ENCODE measurements around the gene PLXNA3. TPM values are rescaled to one million over a fixed set of nuclear protein-coding genes. Genes with fewer than 3 reads are reported as not detected.

Gene PLXNA3
- total RNA-seq, 1 experiment from 2014 or later, result 36.3 TPM

GRCh38 chrX:154507673-154508383, 49.7 kb downstream of the PLXNA3 start:
- Histone ChIP-seq H3K79me2 (ENCODE audit: insufficient read depth, low read length) (no peaks in the 10 kb centered on the region), H2BK5ac (ENCODE audit: insufficient read length, low read length) (no peak overlapping the region), H3K4me2 (ENCODE audit: insufficient read depth, insufficient read length, low read length) (no peak overlapping the region), H2BK12ac (ENCODE audit: insufficient read length, low read depth, low read length) (no peak overlapping the region), H3K4ac (ENCODE audit: low read depth, low read length) (no peak overlapping the region), H2BK15ac (ENCODE audit: low read depth, low read length) (no peak overlapping the region), H2BK20ac (ENCODE audit: low read depth, low read length, poor library complexity, severe bottlenecking) (no peak overlapping the region), H4K91ac (ENCODE audit: insufficient read length, low read depth, low read length) (no peak overlapping the region), H4K20me1 (ENCODE audit: control insufficient read depth, insufficient read depth, insufficient read length) (no peaks in the 10 kb centered on the region), H3K23me2 (ENCODE audit: insufficient read length, low read depth, low read length, poor library complexity, severe bottlenecking) (no peaks in the 10 kb centered on the region), H3K56ac (ENCODE audit: insufficient read length, low read depth, low read length) (no peak overlapping the region), H3K14ac (ENCODE audit: insufficient read depth, low read length) (no peak overlapping the region), H2AFZ (ENCODE audit: low read length) (no peak overlapping the region), H3K18ac (ENCODE audit: insufficient read length, low read depth, low read length) (no peak overlapping the region), H4K5ac (ENCODE audit: insufficient read length, low read depth, low read length) (no peak overlapping the region), H3K27ac (ENCODE audit: insufficient read length, low read depth, low read length) (no peak overlapping the region), H3K79me1 (ENCODE audit: insufficient read depth, low read depth, low read length, poor library complexity, severe bottlenecking) (no peaks in the 10 kb centered on the region), H3T11ph (ENCODE audit: low read length) (no peak overlapping the region), H2AK5ac (ENCODE audit: insufficient read length, low read length) (no peak overlapping the region), H4K8ac (replicated peaks; ENCODE audit: insufficient read length, low read depth, low read length) (no peak overlapping the region), H3K23ac (ENCODE audit: insufficient read length, low read depth, low read length) (no peak overlapping the region), H3K9me3 (ENCODE audit: control insufficient read depth, low read depth, low read length) (peaks cover 15% of the 10 kb centered on the region), H3K27me3 (ENCODE audit: insufficient read depth, low read length) (no peaks in the 10 kb centered on the region), H3K9ac (ENCODE audit: extremely low read depth, insufficient read length, low read length) (no peak overlapping the region), H2BK120ac (ENCODE audit: low read depth, low read length, poor library complexity, severe bottlenecking) (no peak overlapping the region), H3K4me1 (ENCODE audit: insufficient read depth, low read length) (no peaks in the 10 kb centered on the region)
- Mint-ChIP-seq H3K36me3 (ENCODE audit: insufficient read depth in 1 of 3, low read depth in 3 of 3) (peaks cover 30 to 44% (median 34%) of the 10 kb centered on the region in 3 experiments), H3K4me3 (no peak overlapping the region), H3K27me3 (ENCODE audit: low read depth) (no peaks in the 10 kb centered on the region; the same call in 1 of the 2 replicates), H3K9me3 (peaks cover 65 to 74% of the 10 kb centered on the region in 2 experiments), H3K27ac (no peak overlapping the region), H3K4me1 (no peaks in the 10 kb centered on the region)
- TF ChIP-seq CTCF (conservative IDR thresholded peaks at IDR 0.05), result no peak
- WGBS (ENCODE audit: extremely low coverage, insufficient read length, low lambda C conversion rate), result no CpG with 5 or more reads among the region's 24 CpGs
- DNase-seq, result no peak
